HepG2 (cell line): ENCODE results near the gene PPBP.

ENCODE experiments used
- CBX2 ChIP-seq, 2 experiments: fragments of 200-600 bp in 1 of 2; sonication (generic); formaldehyde crosslinking in 1 of 2; IDR thresholded peaks; 2 replicates each; pipeline versions ENCODE4 v1.7.0 to v1.8.1; 2018 to 2022; ENCODE audit warnings: low read depth in 2 of 2, low read length in 1 of 2, mild to moderate bottlenecking in 1 of 2, missing genetic modification reagents in 1 of 2
- CTCF ChIP-seq: sonication (generic); formaldehyde crosslinking; IDR thresholded peaks from 2 replicates; pipeline ENCODE4 v1.5.0; 2020; ENCODE audit warnings: mild to moderate bottlenecking, missing genetic modification reagents, moderate library complexity
- GABPA ChIP-seq, 2 experiments: IDR thresholded peaks; 2 replicates each; pipeline ENCODE4 v1.6.1; 2011 to 2016; ENCODE audit warnings: low read depth in 2 of 2, low read length in 1 of 2, missing biosample characterization in 1 of 2, missing genetic modification characterization in 1 of 2
- IKZF1 ChIP-seq: fragments of 450-650 bp; IDR thresholded peaks from 2 replicates; pipeline ENCODE4 v1.7.1; 2016
- NFYC ChIP-seq: IDR thresholded peaks from 2 replicates; pipeline ENCODE4 v1.6.1; 2016; ENCODE audit warnings: missing genetic modification reagents, missing compliant biosample characterization
- NR3C1 ChIP-seq: sonication (generic); formaldehyde crosslinking; IDR thresholded peaks from 2 replicates; pipeline ENCODE4 v1.4.0; 2020; ENCODE audit warnings: missing genetic modification reagents
- POLR2AphosphoS5 ChIP-seq: IDR thresholded peaks from 2 replicates; pipeline ENCODE4 v1.6.1; 2012; ENCODE audit warnings: low read depth, low read length
- SIN3A ChIP-seq: IDR thresholded peaks from 2 replicates; pipeline ENCODE4 v1.6.1; 2011; ENCODE audit warnings: low read depth, mild to moderate bottlenecking, control low read depth, low read length, borderline replicate concordance
- U2AF1 ChIP-seq: fragments of 200-400 bp; formaldehyde crosslinking; optimal IDR thresholded peaks from 2 replicates; pipeline ENCODE3; 2017; ENCODE audit warnings: mild to moderate bottlenecking, low read depth, low read length
- ZNF138 ChIP-seq: sonication (generic); formaldehyde crosslinking; IDR thresholded peaks from 2 replicates; pipeline ENCODE4 v1.5.0; 2020; ENCODE audit warnings: mild to moderate bottlenecking, low read depth, missing genetic modification reagents
- ZNF550 ChIP-seq: sonication (generic); formaldehyde crosslinking; IDR thresholded peaks from 2 replicates; pipeline ENCODE4 v1.4.0; 2020; ENCODE audit warnings: mild to moderate bottlenecking, missing genetic modification reagents, borderline replicate concordance
- ZNF713 ChIP-seq: sonication (generic); formaldehyde crosslinking; IDR thresholded peaks from 2 replicates; pipeline ENCODE4 v1.4.0; 2020; ENCODE audit warnings: mild to moderate bottlenecking, missing genetic modification reagents
- ZSCAN5A ChIP-seq: sonication (generic); formaldehyde crosslinking; IDR thresholded peaks from 2 replicates; pipeline ENCODE4 v1.8.0; 2022; ENCODE audit warnings: mild to moderate bottlenecking, missing genetic modification reagents, borderline replicate concordance

GRCh38 chr4:73984736-73985527 lies 3.1 kb downstream of the PPBP start:
- TF ChIP-seq SIN3A (no peak), U2AF1 (no peak), CBX2 (IDR thresholded peaks at IDR 0.05; ENCODE audit: low read depth, low read length) (no peak), CBX2 (CRISPR knock-in tag; IDR thresholded peaks at IDR 0.05; ENCODE audit: low read depth) (no peak), GABPA (IDR thresholded peaks at IDR 0.05; ENCODE audit: low read depth, low read length) (no peak), GABPA (CRISPR knock-in tag; IDR thresholded peaks at IDR 0.05; ENCODE audit: low read depth) (no peak), ZNF550 (CRISPR knock-in tag) (no peak), NR3C1 (CRISPR knock-in tag) (no peak), CTCF (no peak), ZSCAN5A (CRISPR knock-in tag) (no peak), NFYC (CRISPR knock-in tag) (no peak), IKZF1 (no peak), POLR2AphosphoS5 (no peak), ZNF138 (CRISPR knock-in tag) (no peak), ZNF713 (no peak)
